ENCODE results near the gene HEPN1. TPM values are rescaled to one million over a fixed set of nuclear protein-coding genes. Genes with fewer than 3 reads are reported as not detected.

Gene HEPN1
- total and polyA plus RNA-seq, 4 donors, result 48.4 to 68.9 TPM; not detected in 2

GRCh38 chr11:124937336-124937935 is 18.4 kb downstream of the HEPN1 start:
- peak in 1 of 6 donors; percentile 28 for DNase-seq (ENCODE audit: low read depth in 4 of 6, low spot score in 6 of 6)
- 78% methylated on average over 2 of the region's 3 CpGs for WGBS (ENCODE audit: insufficient coverage)
- Histone ChIP-seq H3K27ac (ENCODE audit: low read depth, low read length) (peak overlapping the region; percentile 94), H3K27me3 (ENCODE audit: control insufficient read depth, insufficient read depth, low read length) (no peaks in the 10 kb centered on the region), H3K36me3 (ENCODE audit: control insufficient read depth, insufficient read depth, low read length) (no peaks in the 10 kb centered on the region), H3K4me3 (ENCODE audit: low read depth, low read length) (no peak overlapping the region), H3K9me3 (ENCODE audit: control insufficient read depth, insufficient read depth, low read length) (no peaks in the 10 kb centered on the region), H3K4me1 (ENCODE audit: control insufficient read depth, insufficient read depth, low read length) (peaks cover 29% of the 10 kb centered on the region)

- H3K9me3 ChIP-seq (ENCODE audit: control insufficient read depth, insufficient read depth, low read length), result no peaks in the 10 kb centered on the region
- H3K4me3 ChIP-seq (ENCODE audit: low read depth, low read length), result no peak overlapping the region
- DNase-seq (ENCODE audit: low read depth in 4 of 6, low spot score in 6 of 6), result no peak
- H3K27me3 ChIP-seq (ENCODE audit: control insufficient read depth, insufficient read depth, low read length), result no peaks in the 10 kb centered on the region
- no peaks in the 10 kb centered on the region for H3K36me3 ChIP-seq (ENCODE audit: control insufficient read depth, insufficient read depth, low read length)
- peaks cover 30% of the 10 kb centered on the region for H3K4me1 ChIP-seq (ENCODE audit: control insufficient read depth, insufficient read depth, low read length)
- H3K27ac ChIP-seq (ENCODE audit: low read depth, low read length), result peak overlapping the region; percentile 94
- 48% methylated on average over 2 of the region's 6 CpGs for WGBS (ENCODE audit: insufficient coverage)
Observed at GRCh38 chr11:124938206-124938765, 19.2 kb downstream of the HEPN1 start.

DNA sequence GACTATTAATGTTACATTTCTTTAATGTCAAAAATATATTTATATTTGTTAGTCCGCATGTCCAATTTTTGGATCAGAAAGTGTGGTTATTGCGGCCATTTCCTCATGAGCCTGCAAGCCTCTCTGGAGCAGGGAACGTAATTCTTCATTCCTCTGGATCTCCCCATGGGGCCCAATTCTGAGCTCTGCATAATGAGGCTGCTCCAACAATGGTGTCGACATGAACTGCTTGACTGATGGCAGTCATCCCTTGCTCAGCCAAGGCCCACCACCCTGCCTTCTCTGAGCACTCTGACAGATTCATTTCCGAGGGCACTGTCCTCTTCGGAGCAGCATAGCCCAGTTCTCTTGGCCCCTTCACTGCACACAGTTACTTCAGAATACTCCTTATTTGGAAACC is 19.9 kb downstream of the HEPN1 start:
- WGBS (ENCODE audit: insufficient coverage), result 36% methylated on average over 5 of the region's 6 CpGs
- DNase-seq (ENCODE audit: low read depth in 4 of 6, low spot score in 6 of 6), result peak in 1 of 6 donors; percentile 32
- H3K27me3 ChIP-seq (ENCODE audit: control insufficient read depth, insufficient read depth, low read length), result no peaks in the 10 kb centered on the region
- H3K36me3 ChIP-seq (ENCODE audit: control insufficient read depth, insufficient read depth, low read length), result no peaks in the 10 kb centered on the region
- peak overlapping the region; percentile 64 for H3K27ac ChIP-seq (ENCODE audit: low read depth, low read length)
- H3K9me3 ChIP-seq (ENCODE audit: control insufficient read depth, insufficient read depth, low read length), result no peaks in the 10 kb centered on the region
- H3K4me3 ChIP-seq (ENCODE audit: low read depth, low read length), result no peak overlapping the region
- H3K4me1 ChIP-seq (ENCODE audit: control insufficient read depth, insufficient read depth, low read length), result peaks cover 30% of the 10 kb centered on the region

DNA sequence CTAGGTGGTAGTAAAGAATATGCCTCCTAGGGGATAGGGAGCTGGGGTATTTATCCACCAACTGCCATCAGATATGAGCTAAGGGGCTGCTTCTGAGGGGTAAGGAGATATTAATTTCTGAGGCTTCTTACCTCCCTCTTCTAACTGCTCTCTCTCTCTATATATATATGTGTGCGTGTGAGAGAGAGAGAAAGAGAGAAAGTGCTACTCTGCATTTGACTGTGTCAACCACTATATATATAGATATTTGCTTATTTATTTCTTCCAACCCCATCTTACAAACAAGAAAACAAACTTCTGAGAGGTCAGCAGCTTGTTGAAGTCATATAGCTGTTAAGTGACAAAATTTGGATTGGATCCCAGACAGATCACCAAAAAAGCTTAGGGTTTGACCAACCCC is 22.7 kb downstream of the HEPN1 start:
- Histone ChIP-seq H3K9me3 (ENCODE audit: control insufficient read depth, insufficient read depth, low read length) (no peaks in the 10 kb centered on the region), H3K4me3 (ENCODE audit: low read depth, low read length) (no peak overlapping the region), H3K36me3 (ENCODE audit: control insufficient read depth, insufficient read depth, low read length) (no peaks in the 10 kb centered on the region), H3K27ac (ENCODE audit: low read depth, low read length) (peak overlapping the region; percentile 86), H3K27me3 (ENCODE audit: control insufficient read depth, insufficient read depth, low read length) (no peaks in the 10 kb centered on the region), H3K4me1 (ENCODE audit: control insufficient read depth, insufficient read depth, low read length) (peaks cover 22% of the 10 kb centered on the region)
- no peak for DNase-seq (ENCODE audit: low read depth in 4 of 6, low spot score in 6 of 6)
- WGBS (ENCODE audit: insufficient coverage), result no CpG with 5 or more reads among the region's 1 CpG

DNA sequence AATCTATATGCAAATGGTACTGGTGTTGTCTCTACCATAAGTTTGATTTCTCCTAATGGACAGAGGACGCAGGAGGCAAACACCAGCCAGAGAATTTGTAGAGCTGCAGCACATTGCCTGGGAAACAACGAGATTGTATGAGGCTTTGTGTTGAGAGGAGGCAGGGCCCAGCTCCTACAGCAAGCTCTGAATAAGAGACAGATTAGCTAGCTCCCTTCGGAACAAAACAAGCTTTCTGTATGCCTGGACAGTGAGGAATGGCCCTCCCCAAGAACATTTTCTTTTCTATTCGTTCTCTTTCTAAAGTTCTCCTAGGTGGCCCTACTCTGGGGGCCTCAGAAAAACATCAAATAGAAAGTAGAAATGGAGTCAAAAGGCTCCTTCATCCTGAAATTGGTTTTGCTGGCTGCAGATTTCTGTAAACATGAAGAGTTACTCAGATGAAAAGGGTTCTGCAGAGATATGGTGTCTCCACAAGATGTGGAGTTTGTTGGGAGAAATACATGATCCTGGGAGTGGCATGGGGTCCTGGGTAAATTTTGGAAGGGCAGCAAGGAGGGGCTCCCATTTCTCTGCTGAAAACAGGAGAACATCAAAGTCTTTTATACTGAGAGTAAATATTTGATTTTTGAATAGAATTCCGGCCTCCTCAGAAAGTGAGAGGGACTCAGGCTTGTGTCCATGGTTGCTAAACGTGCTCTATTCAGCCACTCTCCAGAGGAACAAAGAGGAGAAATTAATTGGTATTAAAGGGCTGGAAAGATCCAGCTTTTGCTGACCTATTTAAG is 23.6 kb downstream of the HEPN1 start:
- WGBS (ENCODE audit: insufficient coverage), result 18% methylated on average over 4 of the region's 6 CpGs
- no peaks in the 10 kb centered on the region for H3K27me3 ChIP-seq (ENCODE audit: control insufficient read depth, insufficient read depth, low read length)
- DNase-seq (ENCODE audit: low read depth in 4 of 6, low spot score in 6 of 6), result peak in 3 of 6 donors; percentile 62 to 86 (median 80)
- peak overlapping the region; percentile 86 for H3K27ac ChIP-seq (ENCODE audit: low read depth, low read length)
- no peak overlapping the region for H3K4me3 ChIP-seq (ENCODE audit: low read depth, low read length)
- no peaks in the 10 kb centered on the region for H3K9me3 ChIP-seq (ENCODE audit: control insufficient read depth, insufficient read depth, low read length)
- H3K4me1 ChIP-seq (ENCODE audit: control insufficient read depth, insufficient read depth, low read length), result peaks cover 27% of the 10 kb centered on the region
- H3K36me3 ChIP-seq (ENCODE audit: control insufficient read depth, insufficient read depth, low read length), result no peaks in the 10 kb centered on the region

- peaks cover 24% of the 10 kb centered on the region for H3K4me1 ChIP-seq (ENCODE audit: control insufficient read depth, insufficient read depth, low read length)
- no peaks in the 10 kb centered on the region for H3K27me3 ChIP-seq (ENCODE audit: control insufficient read depth, insufficient read depth, low read length)
- peak in 1 of 6 donors; percentile 80 for DNase-seq (ENCODE audit: low read depth in 4 of 6, low spot score in 6 of 6)
- 4% methylated on average over 4 of the region's 5 CpGs for WGBS (ENCODE audit: insufficient coverage)
- H3K9me3 ChIP-seq (ENCODE audit: control insufficient read depth, insufficient read depth, low read length), result no peaks in the 10 kb centered on the region
- peak overlapping the region; percentile 86 for H3K27ac ChIP-seq (ENCODE audit: low read depth, low read length)
- no peak overlapping the region for H3K4me3 ChIP-seq (ENCODE audit: low read depth, low read length)
- no peaks in the 10 kb centered on the region for H3K36me3 ChIP-seq (ENCODE audit: control insufficient read depth, insufficient read depth, low read length)
Observed at GRCh38 chr11:124943254-124943616, 24.2 kb downstream of the HEPN1 start.

DNA sequence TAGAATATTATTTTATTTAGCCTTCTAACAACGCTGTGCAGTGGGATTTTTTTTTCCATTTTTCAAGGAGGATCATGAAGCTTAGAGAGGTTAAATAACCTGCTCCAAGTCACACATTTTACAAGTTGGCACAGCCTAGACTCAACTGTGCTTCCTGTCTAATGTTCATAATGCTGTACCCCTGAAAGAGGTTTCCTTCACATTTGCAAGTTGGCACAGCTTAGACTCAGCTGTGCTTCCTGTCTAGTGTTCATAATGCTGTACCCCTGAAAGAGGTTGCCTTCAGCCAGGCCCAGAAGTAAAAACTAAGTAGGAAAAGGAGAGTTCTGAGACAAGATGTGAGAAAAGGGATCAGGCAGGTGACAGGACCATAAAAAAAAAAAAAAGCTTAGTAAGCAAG is 24.7 kb downstream of the HEPN1 start:
- no peaks in the 10 kb centered on the region for H3K27me3 ChIP-seq (ENCODE audit: control insufficient read depth, insufficient read depth, low read length)
- H3K27ac ChIP-seq (ENCODE audit: low read depth, low read length), result peak overlapping the region; percentile 86
- H3K9me3 ChIP-seq (ENCODE audit: control insufficient read depth, insufficient read depth, low read length), result no peaks in the 10 kb centered on the region
- no CpG with 5 or more reads among the region's 1 CpG for WGBS (ENCODE audit: insufficient coverage)
- no peaks in the 10 kb centered on the region for H3K36me3 ChIP-seq (ENCODE audit: control insufficient read depth, insufficient read depth, low read length)
- peaks cover 24% of the 10 kb centered on the region for H3K4me1 ChIP-seq (ENCODE audit: control insufficient read depth, insufficient read depth, low read length)
- H3K4me3 ChIP-seq (ENCODE audit: low read depth, low read length), result no peak overlapping the region
- no peak for DNase-seq (ENCODE audit: low read depth in 4 of 6, low spot score in 6 of 6)

GRCh38 chr11:124944565-124944964 is 25.5 kb downstream of the HEPN1 start:
- Histone ChIP-seq H3K27ac (ENCODE audit: low read depth, low read length) (peak overlapping the region; percentile 86), H3K36me3 (ENCODE audit: control insufficient read depth, insufficient read depth, low read length) (no peaks in the 10 kb centered on the region), H3K9me3 (ENCODE audit: control insufficient read depth, insufficient read depth, low read length) (no peaks in the 10 kb centered on the region), H3K4me1 (ENCODE audit: control insufficient read depth, insufficient read depth, low read length) (peaks cover 18% of the 10 kb centered on the region), H3K27me3 (ENCODE audit: control insufficient read depth, insufficient read depth, low read length) (no peaks in the 10 kb centered on the region), H3K4me3 (ENCODE audit: low read depth, low read length) (no peak overlapping the region)
- no peak for DNase-seq (ENCODE audit: low read depth in 4 of 6, low spot score in 6 of 6)
- WGBS (ENCODE audit: insufficient coverage), result 86% methylated on average over 1 of the region's 3 CpGs

GRCh38 chr11:124945826-124946225 is 26.8 kb downstream of the HEPN1 start:
- H3K4me1 ChIP-seq (ENCODE audit: control insufficient read depth, insufficient read depth, low read length), result peaks cover 18% of the 10 kb centered on the region
- DNase-seq (ENCODE audit: low read depth in 4 of 6, low spot score in 6 of 6), result no peak
- H3K27me3 ChIP-seq (ENCODE audit: control insufficient read depth, insufficient read depth, low read length), result no peaks in the 10 kb centered on the region
- WGBS (ENCODE audit: insufficient coverage), result 90% methylated on average over 4 of the region's 6 CpGs
- no peak overlapping the region for H3K4me3 ChIP-seq (ENCODE audit: low read depth, low read length)
- no peak overlapping the region for H3K27ac ChIP-seq (ENCODE audit: low read depth, low read length)
- H3K9me3 ChIP-seq (ENCODE audit: control insufficient read depth, insufficient read depth, low read length), result peaks cover under 1% of the 10 kb centered on the region
- no peaks in the 10 kb centered on the region for H3K36me3 ChIP-seq (ENCODE audit: control insufficient read depth, insufficient read depth, low read length)

Data from spinal cord (tissue), 10 donors.